Activated CD4-positive, alpha-beta T cell treated with anti-CD3 and anti-CD28 coated beads for 24 hours (primary cell): ENCODE results near the gene GAB1.

Experiments
- DNase-seq, 2 donors: peaks; one replicate each; pipeline ENCODE4 v3.0.0-alpha.2; 2020; ENCODE audit warnings: low read depth in 2 of 2

Gene GAB1

DNA sequence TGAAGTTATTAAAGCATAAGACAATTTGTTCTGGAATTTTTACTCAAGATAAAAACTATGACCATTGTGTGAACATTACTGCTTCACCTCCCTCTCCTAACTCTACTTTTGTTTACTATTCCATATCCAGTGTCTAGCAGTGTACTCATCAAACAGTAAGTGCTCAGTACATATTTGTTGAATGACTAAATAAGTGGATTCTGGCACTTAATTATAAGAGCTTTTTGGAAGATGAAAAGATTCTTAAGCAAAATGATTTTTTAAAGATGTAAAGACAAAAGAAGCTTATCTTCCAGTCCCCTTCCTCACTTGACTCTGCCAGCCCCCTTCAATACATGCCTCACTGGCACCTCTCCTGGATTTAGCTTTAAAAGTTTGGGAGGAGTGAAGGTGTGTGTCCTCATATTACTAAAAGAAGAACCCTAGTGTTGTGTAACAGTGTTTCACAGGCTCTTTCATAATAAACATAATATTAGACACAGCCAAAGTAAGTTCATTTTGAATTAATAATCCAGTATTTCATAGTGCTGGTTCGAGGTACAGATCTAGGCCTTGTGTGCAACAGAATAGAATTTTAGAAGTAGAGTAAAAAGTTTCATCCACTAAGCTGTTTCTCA lies 53.0 kb downstream of the GAB1 start:
- DNase-seq, result no peak

DNA sequence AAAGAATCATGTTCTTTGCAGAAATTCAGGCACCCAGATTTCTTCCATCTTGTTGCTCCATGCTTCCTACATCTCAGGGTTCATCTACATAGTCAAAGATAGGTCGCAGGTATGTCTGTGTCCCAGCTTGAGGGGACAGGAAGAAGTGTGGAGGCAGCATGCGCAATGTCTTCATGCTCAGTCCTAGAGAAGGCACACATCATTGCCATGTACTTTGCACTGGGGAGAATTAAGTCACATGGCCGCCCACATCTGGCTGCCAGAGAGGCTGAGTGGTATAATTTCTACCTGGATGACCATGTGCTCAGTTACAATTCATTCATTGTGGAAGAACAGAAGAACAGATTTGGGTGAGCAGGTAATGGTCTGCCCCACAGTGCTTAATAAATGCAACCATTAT lies 54.1 kb downstream of the GAB1 start:
- no peak for DNase-seq

- no peak for DNase-seq
Measured at GRCh38 chr4:143391261-143391660, 54.6 kb downstream of the GAB1 start.

- no peak for DNase-seq
Measured at GRCh38 chr4:143391895-143392294, 55.2 kb downstream of the GAB1 start.

DNA sequence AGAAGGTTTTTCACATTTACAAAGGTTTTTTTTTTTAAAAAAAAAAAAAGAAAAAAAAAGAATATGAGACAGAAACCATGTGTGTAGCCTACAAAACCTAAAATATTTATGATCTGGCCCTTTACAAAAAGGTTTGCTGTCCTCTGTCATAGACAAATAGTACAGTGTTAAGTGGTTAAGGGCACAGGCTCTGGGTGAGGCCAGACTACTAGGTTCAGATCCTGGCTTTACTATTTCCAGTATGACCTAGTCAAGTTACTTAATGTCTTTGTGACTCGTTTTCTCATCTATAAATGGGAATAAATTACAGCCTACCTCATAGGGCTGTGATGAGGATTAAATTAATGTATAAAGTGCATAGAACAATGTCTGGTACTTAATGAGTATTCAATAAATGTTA lies 56.5 kb downstream of the GAB1 start:
- DNase-seq, result no peak

GRCh38 chr4:143394739-143395453 lies 58.2 kb downstream of the GAB1 start:
- DNase-seq, result no peak

- DNase-seq, result no peak
Measured at GRCh38 chr4:143396695-143397094, 60.0 kb downstream of the GAB1 start.

- no peak for DNase-seq
Measured at GRCh38 chr4:143397335-143397734, 60.7 kb downstream of the GAB1 start.

- DNase-seq, result no peak
Measured at GRCh38 chr4:143397887-143398286, 61.2 kb downstream of the GAB1 start.

GRCh38 chr4:143399113-143399949 lies 62.7 kb downstream of the GAB1 start:
- no peak for DNase-seq

DNA sequence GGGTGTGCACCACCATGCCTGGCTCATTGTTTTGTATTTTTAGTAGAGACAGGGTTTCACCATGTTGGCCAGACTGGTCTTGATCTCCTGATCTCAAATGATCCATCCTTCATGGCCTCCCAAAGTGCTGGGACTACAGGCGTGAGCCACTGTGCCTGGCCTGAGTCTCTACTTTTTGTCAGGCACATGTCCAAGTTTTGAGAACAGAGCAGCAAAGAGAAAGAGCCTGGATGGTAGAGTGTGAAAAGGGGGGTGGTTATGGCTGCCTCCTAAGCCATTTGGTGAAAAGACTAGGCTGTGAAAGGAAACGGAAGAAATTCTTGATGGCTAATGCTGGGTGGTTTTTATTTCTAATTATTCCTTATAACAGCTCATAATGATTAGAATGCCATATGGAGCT lies 63.4 kb downstream of the GAB1 start:
- no peak for DNase-seq

- DNase-seq, result no peak
Measured at GRCh38 chr4:143402776-143403552, 66.3 kb downstream of the GAB1 start.

DNA sequence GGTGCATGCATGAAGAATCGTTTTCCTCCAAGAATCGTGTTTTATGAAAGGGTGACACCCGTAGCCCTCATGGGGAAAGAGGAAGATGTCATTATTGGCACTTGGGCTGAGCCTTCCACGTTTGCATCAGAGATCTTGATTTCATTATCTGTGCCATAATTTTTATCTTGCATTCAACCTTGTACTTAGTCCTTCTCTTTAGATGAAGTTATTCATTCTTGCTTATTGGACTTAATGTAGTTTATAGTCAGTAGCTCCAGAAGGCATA lies 66.8 kb downstream of the GAB1 start:
- no peak for DNase-seq

- no peak for DNase-seq
Measured at GRCh38 chr4:143404555-143404954, 67.9 kb downstream of the GAB1 start.

DNA sequence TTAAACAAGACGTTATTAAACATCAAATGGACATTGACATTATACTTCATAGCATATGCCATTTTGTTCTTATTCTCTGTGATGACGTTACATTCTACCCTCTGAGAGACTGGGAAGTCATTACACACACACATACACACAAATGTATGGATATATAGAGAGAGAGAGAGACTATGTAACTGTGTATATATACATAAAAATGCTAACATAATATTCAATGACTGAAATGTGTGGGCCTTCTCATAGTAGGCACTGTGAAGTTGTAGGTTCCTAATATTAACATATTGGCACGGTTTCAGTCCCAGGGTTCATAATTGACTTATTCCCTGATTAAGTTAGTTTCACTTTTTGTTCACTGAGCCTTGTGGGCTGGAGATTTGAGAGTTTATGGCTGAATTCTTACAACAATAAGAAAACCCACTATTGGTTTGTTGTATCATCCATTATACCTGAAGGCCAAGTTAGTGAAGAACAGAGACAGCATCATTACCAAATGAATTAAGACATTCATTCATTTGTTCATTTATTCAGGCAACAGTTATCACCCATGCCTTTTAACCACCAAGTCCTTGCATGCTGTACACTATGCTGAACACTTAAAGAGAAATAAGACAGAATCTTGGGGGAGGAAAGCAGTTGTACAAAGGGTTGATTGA lies 68.5 kb downstream of the GAB1 start:
- no peak for DNase-seq

GRCh38 chr4:143406523-143406922 lies 69.8 kb downstream of the GAB1 start:
- no peak for DNase-seq

DNA sequence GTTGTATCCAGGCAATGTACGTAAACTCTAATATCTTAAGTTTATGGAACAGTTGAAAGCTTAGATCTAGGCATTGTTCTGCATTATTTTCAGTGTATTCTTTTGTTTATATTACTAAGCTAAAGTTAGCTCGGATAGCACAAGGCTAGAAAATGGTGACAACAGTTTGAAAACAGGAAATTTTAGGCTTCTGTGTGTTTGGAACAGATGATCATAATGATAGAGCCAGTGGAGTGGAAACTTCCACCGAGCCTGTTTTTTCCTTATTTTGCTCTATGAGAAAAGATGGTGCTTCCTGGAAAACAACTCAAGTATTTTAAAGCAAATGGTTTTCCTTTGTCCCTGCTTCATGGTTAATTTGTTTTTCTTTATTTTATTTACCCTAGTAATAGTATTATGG lies 70.8 kb downstream of the GAB1 start:
- DNase-seq, result no peak

GRCh38 chr4:143407888-143408287 lies 71.2 kb downstream of the GAB1 start:
- DNase-seq, result no peak

DNA sequence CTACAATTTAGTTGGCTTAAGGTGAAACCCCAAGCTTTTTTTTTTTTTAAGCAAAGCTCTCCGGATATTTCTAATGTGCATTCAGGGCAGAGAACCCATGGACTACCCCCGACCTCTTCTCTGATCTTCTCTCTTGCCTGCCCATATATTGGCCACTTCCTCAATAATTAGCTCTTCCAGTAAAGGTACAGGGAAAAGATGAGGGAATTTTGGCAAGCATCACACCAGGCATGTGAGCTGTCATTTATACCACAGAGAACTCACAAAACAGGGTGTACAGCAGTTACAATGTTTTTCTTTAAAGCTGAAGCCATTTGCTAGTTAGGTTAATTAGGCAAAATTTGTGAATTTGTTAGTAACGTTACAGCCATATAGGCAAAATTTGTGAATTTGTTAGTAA lies 73.3 kb downstream of the GAB1 start:
- DNase-seq, result no peak

- DNase-seq, result no peak
Measured at GRCh38 chr4:143411527-143412419, 75.1 kb downstream of the GAB1 start.

GRCh38 chr4:143412420-143412758 lies 75.7 kb downstream of the GAB1 start:
- DNase-seq, result no peak
